Mucosa of descending colon (tissue), 3 donors: Measurements from ENCODE around the gene SMIM35. TPM values are rescaled to one million over a fixed set of nuclear protein-coding genes. Genes with fewer than 3 reads are reported as not detected.

Experiments
- ATAC-seq: fragments of 200-7000 bp; cut with Tn5 transposase; one replicate; pipeline ENCODE4 v1.9.1; 2020; ENCODE audit warnings: mild to moderate bottlenecking, moderate library complexity
- DNase-seq, 3 donors: peaks; one replicate each; pipeline ENCODE4 v3.0.0-alpha.2; 2020
- H3K36me3 ChIP-seq: fragments of 200-600 bp; one replicate; pipeline ENCODE4 v1.8.0; 2021; ENCODE audit warnings: low read depth, mild to moderate bottlenecking
- H3K4me1 ChIP-seq: fragments of 200-600 bp; one replicate; pipeline ENCODE4 v1.8.0; 2021; ENCODE audit warnings: low read depth, mild to moderate bottlenecking
- H3K4me3 ChIP-seq: fragments of 200-600 bp; one replicate; pipeline ENCODE4 v1.8.0; 2021; ENCODE audit warnings: mild to moderate bottlenecking
- H3K9me3 ChIP-seq: fragments of 200-600 bp; one replicate; pipeline ENCODE4 v1.8.0; 2021; ENCODE audit warnings: mild to moderate bottlenecking
- intact Hi-C, 2 donors: fragments of 100-400 bp; cut with DNase I in 1 of 2; cut with micrococcal nuclease in 1 of 2; formaldehyde crosslinking; loops; one replicate each; pipeline versions ENCODE4 v1.11.0 to v1.11.1; 2022; cut with DNase I, micrococcal nuclease
- long read RNA-seq, 2 donors: library from polyadenylated mRNA; unstranded; transcript quantifications; one replicate each; pipeline ENCODE4 v2.0.0, GENCODE V29; 2019 to 2021
- total RNA-seq, 3 donors: library from RNA; stranded (reverse); fragmentation: NEBNext Ultra II Directional in 2 of 3; extraction: Animal tissue kit (Norgen Biotek cat#: 25700) in 2 of 3; gene quantifications; one replicate each; pipeline versions ENCODE4 v1.2.1 to v1.2.4, GENCODE V29; 2021 to 2023
- TF ChIP-seq, protein P1 (sequence below): fragments of 200-600 bp; IDR thresholded peaks from one replicate; pipeline ENCODE4 v1.8.0; 2022; ENCODE audit warnings: antibody characterized with exemption, mild to moderate bottlenecking
- donor health status: DM: no; HTN: no; CAD: no; lungs with moderate emphysema.
- donor health status: DM: no; HTN: no; CAD: no.
- donor health status: DM: no; HTN: yes; CAD: no.

SMIM35 gene
- not detected for total RNA-seq
- long read RNA-seq, donor 1, partial matches to known transcripts = 0 of 4 reads
- long read RNA-seq, donor 1, other reads (novel, unspliced or antisense) = 4 of 4 reads
- long read RNA-seq, donor 2, partial matches to known transcripts = 0 of 1 reads
- long read RNA-seq, donor 2, other reads (novel, unspliced or antisense) = 1 of 1 reads

DNA sequence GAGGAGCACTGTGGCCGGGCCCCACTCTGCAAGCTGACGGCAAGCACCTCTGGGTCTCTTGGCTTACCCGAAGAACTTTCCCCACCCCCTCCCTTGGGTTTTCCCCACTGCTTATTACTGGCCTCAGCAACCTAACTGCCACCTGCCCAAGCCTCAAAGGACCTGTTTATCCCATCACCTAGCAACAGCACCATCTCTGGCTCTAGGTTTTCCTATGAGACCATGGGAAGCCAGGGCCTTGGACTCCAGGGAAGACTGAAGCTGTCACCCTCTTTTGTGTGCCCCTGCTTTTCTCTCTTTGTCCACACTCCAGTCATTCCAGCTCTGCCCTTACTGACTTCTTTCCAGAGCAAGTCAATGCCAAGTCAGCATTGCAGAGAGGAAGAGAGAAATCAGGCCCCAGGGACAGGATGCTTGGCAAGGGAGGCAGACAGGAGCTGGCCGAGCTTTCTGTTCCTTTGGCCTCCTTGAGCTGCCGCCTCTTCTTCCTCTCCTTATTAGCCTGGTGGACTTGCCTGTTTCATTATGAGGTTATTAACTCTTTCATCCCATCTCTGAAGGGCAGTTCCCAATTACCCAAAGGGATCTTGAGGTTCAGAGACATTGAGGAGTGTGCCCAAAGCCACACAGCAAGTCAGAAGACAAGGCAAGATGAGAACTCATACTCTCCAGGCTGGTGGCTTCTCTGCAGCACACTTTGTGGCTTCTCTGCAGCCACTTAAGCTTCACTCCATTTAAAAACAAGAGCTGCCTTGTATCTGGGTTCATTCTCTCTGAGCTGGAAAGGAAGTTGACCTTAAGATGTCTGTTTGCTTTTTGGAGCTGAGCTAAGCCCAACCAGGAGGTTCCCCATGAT, at the start of gene SMIM35:
SMIM35 (minus strand) TSS at position 51 of the 856 bp plus-strand sequence. CDS start 206 bp downstream, outside the sequence.
- intact Hi-C loops = no loop called here
- Histone ChIP-seq H3K4me3 (no peak within 1 kb of the TSS), H3K9me3 (no peaks in the 10 kb centered on the region), H3K4me1 (peaks cover 59% of the 10 kb centered on the region), H3K36me3 (no peaks in the 10 kb centered on the region)
- TF ChIP-seq, protein P1, sequence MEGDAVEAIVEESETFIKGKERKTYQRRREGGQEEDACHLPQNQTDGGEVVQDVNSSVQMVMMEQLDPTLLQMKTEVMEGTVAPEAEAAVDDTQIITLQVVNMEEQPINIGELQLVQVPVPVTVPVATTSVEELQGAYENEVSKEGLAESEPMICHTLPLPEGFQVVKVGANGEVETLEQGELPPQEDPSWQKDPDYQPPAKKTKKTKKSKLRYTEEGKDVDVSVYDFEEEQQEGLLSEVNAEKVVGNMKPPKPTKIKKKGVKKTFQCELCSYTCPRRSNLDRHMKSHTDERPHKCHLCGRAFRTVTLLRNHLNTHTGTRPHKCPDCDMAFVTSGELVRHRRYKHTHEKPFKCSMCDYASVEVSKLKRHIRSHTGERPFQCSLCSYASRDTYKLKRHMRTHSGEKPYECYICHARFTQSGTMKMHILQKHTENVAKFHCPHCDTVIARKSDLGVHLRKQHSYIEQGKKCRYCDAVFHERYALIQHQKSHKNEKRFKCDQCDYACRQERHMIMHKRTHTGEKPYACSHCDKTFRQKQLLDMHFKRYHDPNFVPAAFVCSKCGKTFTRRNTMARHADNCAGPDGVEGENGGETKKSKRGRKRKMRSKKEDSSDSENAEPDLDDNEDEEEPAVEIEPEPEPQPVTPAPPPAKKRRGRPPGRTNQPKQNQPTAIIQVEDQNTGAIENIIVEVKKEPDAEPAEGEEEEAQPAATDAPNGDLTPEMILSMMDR = no peak
- ATAC-seq (no peak), DNase-seq (no peak)

GRCh38 chr11:118136341-118136740, 49.6 kb upstream of the SMIM35 start:
- no peak overlapping the region for H3K4me3 ChIP-seq
- TF ChIP-seq, protein P1 = no peak
- ATAC-seq (peak; percentile 4), DNase-seq (no peak)
- H3K36me3 ChIP-seq = no peaks in the 10 kb centered on the region
- intact Hi-C loops = no loop called here
- H3K9me3 ChIP-seq = no peaks in the 10 kb centered on the region
- H3K4me1 ChIP-seq = no peaks in the 10 kb centered on the region

GRCh38 chr11:118135796-118136165, 49.0 kb upstream of the SMIM35 start:
- no peaks in the 10 kb centered on the region for H3K4me1 ChIP-seq
- no peaks in the 10 kb centered on the region for H3K36me3 ChIP-seq
- no peak overlapping the region for H3K4me3 ChIP-seq
- peak; percentile 3 for ATAC-seq
- intact Hi-C loops = no loop called here
- TF ChIP-seq, protein P1 = no peak
- DNase-seq = no peak
- H3K9me3 ChIP-seq = no peaks in the 10 kb centered on the region

DNA sequence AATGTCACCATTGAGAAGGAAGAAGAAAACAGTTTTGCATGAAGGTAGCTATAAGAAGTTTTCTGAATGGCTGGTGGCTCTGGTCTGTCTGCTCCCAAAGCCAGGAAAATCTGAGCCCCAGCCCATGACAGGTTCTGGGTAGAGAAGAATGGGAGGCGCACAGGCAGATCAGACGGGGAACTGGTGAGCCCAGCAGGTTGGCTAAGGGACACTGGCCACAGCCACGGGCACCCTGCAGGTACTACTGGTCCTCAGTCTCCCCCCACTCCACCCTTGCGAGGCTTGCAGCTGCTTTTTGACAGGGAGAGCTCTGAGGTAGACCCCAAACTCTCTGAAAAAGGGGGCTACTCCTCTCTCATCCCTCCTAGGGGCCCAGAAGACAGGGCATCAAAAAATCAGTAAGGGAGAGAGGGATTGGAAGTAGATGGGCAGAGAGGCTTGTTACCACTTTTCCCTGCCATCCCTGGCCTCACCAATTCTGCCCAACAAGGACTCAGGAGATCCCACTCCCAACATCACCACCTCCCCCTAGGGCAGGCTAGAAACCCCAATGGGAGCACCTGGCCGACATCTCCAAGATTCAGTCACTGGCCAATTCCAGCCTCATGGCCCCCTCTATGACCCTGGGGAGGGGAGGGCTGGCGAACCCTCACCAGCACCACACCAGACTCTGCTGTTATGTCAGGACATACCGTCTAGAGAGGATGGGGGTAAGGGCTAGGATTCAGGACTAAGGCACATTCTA, 48.5 kb upstream of the SMIM35 start:
- Histone ChIP-seq H3K36me3 (no peaks in the 10 kb centered on the region), H3K9me3 (no peaks in the 10 kb centered on the region), H3K4me1 (no peaks in the 10 kb centered on the region), H3K4me3 (no peak overlapping the region)
- no peak for DNase-seq
- TF ChIP-seq, protein P1 = no peak
- intact Hi-C loops = no loop called here
- peak; percentile 16 for ATAC-seq

DNA sequence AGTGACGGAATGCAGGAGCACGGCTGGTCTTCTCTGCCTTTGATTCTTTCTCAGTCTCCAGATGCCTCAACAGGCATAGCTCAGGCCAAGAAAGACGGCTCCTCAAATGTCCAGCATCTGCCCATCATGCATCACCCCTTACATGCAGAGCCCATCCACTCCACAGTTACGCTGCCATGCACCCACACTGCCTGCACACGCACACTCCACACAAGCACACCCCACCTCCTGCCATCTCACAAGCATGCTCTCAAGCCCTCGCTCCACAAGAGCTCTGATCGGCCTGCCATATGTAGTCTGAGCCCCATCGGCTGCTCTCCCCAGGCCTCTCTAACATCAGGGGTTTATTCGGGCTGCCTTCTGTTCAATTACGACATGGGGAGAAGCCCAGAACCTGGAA, 47.1 kb upstream of the SMIM35 start:
- no peak for ATAC-seq
- intact Hi-C loops = no loop called here

More for the DNA sequence above, 47.1 kb upstream of the SMIM35 start:
- Histone ChIP-seq H3K36me3 (no peaks in the 10 kb centered on the region), H3K4me3 (no peak overlapping the region), H3K4me1 (no peaks in the 10 kb centered on the region), H3K9me3 (no peaks in the 10 kb centered on the region)
- TF ChIP-seq, protein P1 = no peak
- no peak for DNase-seq
